Fibroblast of skin of left quadriceps (primary cell): Measurements from ENCODE around the gene C13orf42.

ENCODE experiments used
- DNase-seq, 2 experiments: peaks; one replicate each; pipeline ENCODE4 v3.0.0-alpha.2; 2013; ENCODE audit warnings: low read depth in 2 of 2

C13orf42 gene

DNA sequence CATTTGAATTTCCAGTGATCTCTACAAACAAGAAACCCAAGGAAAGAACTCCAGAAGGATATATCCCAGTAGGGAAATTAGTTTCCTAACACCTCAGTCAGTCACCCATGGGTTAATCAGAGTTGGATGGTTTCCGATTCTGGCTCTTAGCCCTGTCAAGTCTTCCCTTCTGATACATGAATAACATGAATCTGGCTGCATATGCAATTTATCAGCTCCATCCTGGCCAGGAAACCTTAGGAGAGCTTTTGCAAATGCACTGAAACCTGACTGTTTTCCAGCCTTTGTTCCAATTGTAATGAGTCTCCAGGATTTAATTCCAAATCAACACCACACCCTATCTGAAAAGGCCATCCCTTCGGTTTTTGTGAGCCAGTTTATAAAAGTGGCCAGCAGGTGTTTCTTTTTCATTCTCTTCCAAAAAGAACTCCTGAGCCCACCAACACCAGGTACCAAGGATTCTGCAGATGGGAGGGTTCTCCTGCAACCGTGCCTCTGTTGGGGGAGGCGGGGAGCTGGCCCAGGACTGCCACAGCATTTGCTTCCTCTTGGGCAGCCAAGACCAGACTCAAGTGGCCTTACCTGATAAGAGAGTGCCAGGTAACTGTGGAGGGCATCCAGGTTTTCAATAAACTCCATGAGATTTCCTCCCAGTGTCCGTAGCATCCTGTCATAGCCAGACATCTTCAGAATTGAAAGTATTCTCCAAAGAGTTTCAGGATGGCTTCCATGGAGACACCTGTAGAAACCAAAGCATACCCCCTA is 77.5 kb downstream of the C13orf42 start:
- DNase-seq = no peak

DNA sequence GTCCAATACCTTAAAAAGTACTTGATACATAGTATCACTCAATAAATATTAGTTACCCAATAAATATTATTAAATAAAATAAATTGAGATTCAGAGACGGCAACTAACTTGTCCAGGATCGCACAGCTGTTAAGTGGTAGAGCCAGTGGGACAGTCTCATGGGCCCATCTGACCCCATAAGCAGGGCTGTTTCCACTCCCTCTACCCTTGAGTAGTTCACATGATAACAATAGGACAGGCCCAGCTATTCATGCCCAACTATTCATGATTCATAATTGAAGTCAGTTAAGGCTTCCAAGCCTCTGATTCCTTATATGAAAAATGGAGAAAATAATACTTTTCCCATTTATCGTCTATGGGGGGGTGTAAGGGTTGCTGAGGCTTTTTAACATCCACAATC is 78.2 kb downstream of the C13orf42 start:
- no peak for DNase-seq
